Stimulated activated CD4-positive, alpha-beta T cell treated with anti-CD3 and anti-CD28 coated beads, Interleukin-1b, Interleukin-23, amount 100 ng/mL, for 4 hours (primary cell): Measurements from ENCODE around the gene BEND3.

ENCODE experiments used
- DNase-seq, 2 donors: peaks; one replicate each; pipeline ENCODE4 v3.0.0-alpha.2; 2020; ENCODE audit warnings: low read depth in 2 of 2

The BEND3 gene

GRCh38 chr6:107083047-107083768 is 32.1 kb downstream of the BEND3 start:
- DNase-seq = no peak

- no peak for DNase-seq
Measured at GRCh38 chr6:107082045-107082444, 33.3 kb downstream of the BEND3 start.

GRCh38 chr6:107080036-107080435 is 35.3 kb downstream of the BEND3 start:
- DNase-seq = no peak

GRCh38 chr6:107079429-107079828 is 35.9 kb downstream of the BEND3 start:
- no peak for DNase-seq

GRCh38 chr6:107077710-107078109 is 37.6 kb downstream of the BEND3 start:
- no peak for DNase-seq

GRCh38 chr6:107075951-107076381 is 39.3 kb downstream of the BEND3 start:
- no peak for DNase-seq

GRCh38 chr6:107070686-107071085 is 44.6 kb downstream of the BEND3 start:
- DNase-seq = no peak

GRCh38 chr6:107069631-107070548 is 45.4 kb downstream of the BEND3 start:
- DNase-seq = no peak

- DNase-seq = no peak
Measured at GRCh38 chr6:107068691-107069630, 46.4 kb downstream of the BEND3 start.

- no peak for DNase-seq
Measured at GRCh38 chr6:107066697-107067659, 48.3 kb downstream of the BEND3 start.

- no peak for DNase-seq
Measured at GRCh38 chr6:107064579-107065065, 50.7 kb downstream of the BEND3 start.

- no peak for DNase-seq
Measured at GRCh38 chr6:107062691-107063090, 52.6 kb downstream of the BEND3 start.

- DNase-seq = no peak
Measured at GRCh38 chr6:107061125-107062020, 53.9 kb downstream of the BEND3 start.

GRCh38 chr6:107060704-107061103 is 54.6 kb downstream of the BEND3 start:
- no peak for DNase-seq

GRCh38 chr6:107059606-107060005 is 55.7 kb downstream of the BEND3 start:
- DNase-seq = no peak

- no peak for DNase-seq
Measured at GRCh38 chr6:107057679-107058078, 57.6 kb downstream of the BEND3 start.

- no peak for DNase-seq
Measured at GRCh38 chr6:107056796-107057195, 58.5 kb downstream of the BEND3 start.

- no peak for DNase-seq
Measured at GRCh38 chr6:107047807-107048206, 67.5 kb downstream of the BEND3 start.
